ENCODE measurements around the gene ATP6V0E1. TPM values are rescaled to one million over a fixed set of nuclear protein-coding genes. Genes with fewer than 3 reads are reported as not detected.
A peak's percentile ranks its signal among the peaks of the same experiment; 100 is the strongest.

Gene ATP6V0E1
- total and polyA plus RNA-seq, 2 of the 8 experiments (the other 6 are each of a cell fraction or from before 2014, with no cell fraction given) = 108 to 134 TPM

- Histone ChIP-seq H2BK20ac (ENCODE audit: low read length) (no peak overlapping the region), H4K8ac (ENCODE audit: extremely low read depth, insufficient read depth, low read length) (peak overlapping the region; percentile 41; the same call in 1 of the 2 replicates), H2BK120ac (replicated peaks; ENCODE audit: low read depth, low read length) (no peak overlapping the region), H3K4me2 (ENCODE audit: insufficient read depth in 1 of 2, low read depth in 2 of 2, low read length in 2 of 2) (peak overlapping the region; percentile 80 to 94), H2BK5ac (ENCODE audit: low read depth, low read length) (peak overlapping the region; percentile 83), H3K27me3 (replicated peaks in 1 of 4; ENCODE audit: control insufficient read depth in 3 of 4, extremely low read depth in 1 of 4, insufficient read depth in 3 of 4, low read length in 3 of 4) (peaks cover 0 to 9% (median 3%) of the 10 kb centered on the region in 4 experiments; a peak in 3 of 7 replicates), H4K5ac (ENCODE audit: insufficient read length, low read depth, low read length) (no peak overlapping the region), H4K20me1 (replicated peaks in 1 of 2; ENCODE audit: control insufficient read depth in 1 of 2, insufficient read depth in 2 of 2, low read length in 2 of 2) (no peaks in the 10 kb centered on the region), H3K9me3 (ENCODE audit: insufficient read depth in 2 of 2, low read depth in 1 of 2, low read length in 1 of 2) (no peaks in the 10 kb centered on the region), H3K18ac (ENCODE audit: extremely low read depth, low read length) (no peak overlapping the region), H4K91ac (replicated peaks; ENCODE audit: insufficient read length, low read length) (no peak overlapping the region), H2BK12ac (ENCODE audit: low read depth, low read length) (no peak overlapping the region), H3K9ac (replicated peaks in 1 of 4; ENCODE audit: extremely low read depth in 1 of 4, low read depth in 3 of 4, low read length in 3 of 4) (peak overlapping the region; percentile 75 to 93 (median 86)), H3K79me1 (ENCODE audit: low read depth, low read length) (no peaks in the 10 kb centered on the region; the same call in 1 of the 2 replicates), H3K23ac (ENCODE audit: insufficient read length) (no peak overlapping the region), H3K79me2 (ENCODE audit: control insufficient read depth in 1 of 2, insufficient read depth in 2 of 2, low read length in 2 of 2) (peaks cover 0 to 8% of the 10 kb centered on the region in 2 experiments; a peak in 2 of 4 replicates), H2AFZ (ENCODE audit: low read length) (peak overlapping the region; percentile 47; the same call in 1 of the 2 replicates), H2AK5ac (ENCODE audit: low read depth, low read length) (0 out of 2 replicates have a peak overlapping the region, but pooled peaks have one; percentile 61), H3K23me2 (ENCODE audit: low read depth, low read length) (peaks cover 11% of the 10 kb centered on the region; the same call in 1 of the 2 replicates), H3K4me3 (ENCODE audit: extremely low read depth in 1 of 4, insufficient read depth in 2 of 4, low read depth in 3 of 4, low read length in 4 of 4) (peak overlapping the region; percentile 87 to 100 (median 93)), H3K14ac (ENCODE audit: insufficient read length) (no peak overlapping the region), H3K36me3 (ENCODE audit: control insufficient read depth in 2 of 4, insufficient read depth in 4 of 4, low read length in 3 of 4) (peaks cover 0 to 4% (median 0%) of the 10 kb centered on the region in 4 experiments; a peak in 2 of 8 replicates), H3K56ac (replicated peaks; ENCODE audit: insufficient read length, low read depth, low read length) (no peak overlapping the region), H3K4ac (replicated peaks; ENCODE audit: insufficient read length, low read depth, low read length) (peak overlapping the region; percentile 57), H3K4me1 (replicated peaks in 1 of 4; ENCODE audit: control insufficient read depth in 3 of 4, insufficient read depth in 4 of 4, low read length in 3 of 4) (peaks cover 0 to 7% (median 0%) of the 10 kb centered on the region in 4 experiments; a peak in 4 of 7 replicates), H2BK15ac (ENCODE audit: low read length) (no peak overlapping the region), H3K27ac (ENCODE audit: low read depth, low read length) (peak overlapping the region; percentile 66; the same call in 1 of the 2 replicates)
- 22% methylated on average over 28 of the region's 28 CpGs; no CpG with 5 or more reads in 1 of the 2 experiments for WGBS, 2 experiments (ENCODE audit: extremely low coverage in 1 of 2, insufficient coverage in 1 of 2, insufficient read length in 1 of 2, insufficient replicate concordance in 2 of 2, low coverage in 1 of 2, low lambda C conversion rate in 2 of 2, missing lambda C conversion rate in 1 of 2)
- FAIRE-seq = no peak
- CTCF ChIA-PET (ENCODE audit: partially characterized antibody) = interaction anchor here (0.6 to 1.7 kb wide), 9 partner anchors 10 to 649 kb away, joined by 3 to 5 read pairs (median 3); no protein-coding TSS in a partner anchor
- DNase-seq (ENCODE audit: low read depth in 1 of 2, low spot score in 2 of 2) = no peak
- no peak; the same call in 1 of the 2 replicates for TF ChIP-seq CREB1 (IDR thresholded peaks at IDR 0.05)
- peak; percentile 3 for TF ChIP-seq KDM4A (IDR thresholded peaks at IDR 0.05; ENCODE audit: low read depth, low read length, severe bottlenecking)
- POLR2A ChIA-PET (ENCODE audit: partially characterized antibody) = interaction anchor here (1.0 to 2.6 kb wide), 6 partner anchors 8 to 190 kb away, joined by 3 to 12 read pairs (median 4); partner anchors contain the start of gene ATP6V0E1
Measured at GRCh38 chr5:172959824-172960799, 23.5 kb upstream of the ATP6V0E1 start.
